Mucosa of rectum (tissue), 2 donors: ENCODE results near the gene DENND1A.

Experiments
- H3K27ac ChIP-seq, 2 donors: one replicate each; pipeline ENCODE4 v1.7.0; 2013; ENCODE audit warnings: inconsistent platforms in 2 of 2, low read depth in 2 of 2, low read length in 2 of 2
- H3K27me3 ChIP-seq, 2 donors: one replicate each; pipeline ENCODE4 v1.7.0; 2013; ENCODE audit warnings: low read length in 2 of 2; ENCODE audit not compliant: control insufficient read depth in 2 of 2, insufficient read depth in 2 of 2
- H3K36me3 ChIP-seq, 2 donors: one replicate each; pipeline ENCODE4 v1.7.0; 2013; ENCODE audit warnings: low read length in 2 of 2; ENCODE audit not compliant: control insufficient read depth in 2 of 2, insufficient read depth in 2 of 2
- H3K4me1 ChIP-seq, 2 donors: one replicate each; pipeline ENCODE4 v1.7.0; 2013; ENCODE audit warnings: low read length in 2 of 2, mild to moderate bottlenecking in 1 of 2; ENCODE audit not compliant: control insufficient read depth in 2 of 2, insufficient read depth in 2 of 2
- H3K4me3 ChIP-seq, 2 donors: one replicate each; pipeline ENCODE4 v1.7.0; 2013; ENCODE audit warnings: low read length in 2 of 2
- H3K9ac ChIP-seq, 2 donors: one replicate each; pipeline ENCODE4 v1.7.0; 2013; ENCODE audit warnings: low read length in 2 of 2, low read depth in 1 of 2, mild to moderate bottlenecking in 1 of 2
- H3K9me3 ChIP-seq, 2 donors: one replicate each; pipeline ENCODE4 v1.7.0; 2013; ENCODE audit warnings: low read length in 2 of 2; ENCODE audit not compliant: control insufficient read depth in 2 of 2
- donor health status: healthy.
- donor health status: Normal muscosa, but diverticular disease.

The DENND1A gene

DNA sequence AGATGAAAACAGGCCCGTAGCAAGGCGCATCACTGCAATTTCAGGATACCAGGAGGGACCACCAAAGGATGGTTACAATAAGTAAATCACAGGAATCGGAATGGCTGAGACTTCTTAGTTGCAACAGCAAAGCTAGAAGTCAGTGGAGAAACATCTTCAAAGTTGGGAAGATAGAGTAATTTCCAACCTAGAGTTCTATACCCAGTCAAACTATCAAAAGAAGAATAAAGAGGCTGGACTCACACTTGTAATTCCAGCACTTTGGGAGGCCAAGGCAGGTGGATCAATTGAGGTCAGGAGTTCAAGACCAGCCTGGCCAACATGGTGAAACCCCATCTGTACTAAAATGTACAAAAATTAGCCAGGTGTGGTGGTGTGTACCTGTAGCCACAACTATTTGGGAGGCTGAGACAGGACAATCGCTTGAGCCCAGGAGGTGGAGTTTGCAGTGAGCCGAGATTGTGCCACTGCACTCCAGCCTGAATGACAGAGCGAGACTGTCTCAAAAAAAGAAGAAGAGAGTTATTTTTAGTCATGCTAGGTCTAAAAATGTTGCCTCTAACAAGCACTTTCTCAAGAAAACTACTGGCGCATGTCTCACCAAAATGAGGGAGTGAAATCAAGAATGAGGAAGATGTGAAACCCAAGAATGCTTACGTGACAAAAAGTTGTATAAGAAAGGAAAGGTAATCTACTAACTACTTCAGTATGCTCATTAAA lies 267.7 kb downstream of the DENND1A start:
- peaks cover 0 to 2% of the 10 kb centered on the region in 2 donors for H3K9me3 ChIP-seq
- H3K9ac ChIP-seq = no peak overlapping the region
- no peaks in the 10 kb centered on the region for H3K4me1 ChIP-seq
- no peaks in the 10 kb centered on the region for H3K27me3 ChIP-seq
- no peak overlapping the region for H3K27ac ChIP-seq
- no peak overlapping the region for H3K4me3 ChIP-seq
- peaks cover 0 to 6% of the 10 kb centered on the region in 2 donors for H3K36me3 ChIP-seq

DNA sequence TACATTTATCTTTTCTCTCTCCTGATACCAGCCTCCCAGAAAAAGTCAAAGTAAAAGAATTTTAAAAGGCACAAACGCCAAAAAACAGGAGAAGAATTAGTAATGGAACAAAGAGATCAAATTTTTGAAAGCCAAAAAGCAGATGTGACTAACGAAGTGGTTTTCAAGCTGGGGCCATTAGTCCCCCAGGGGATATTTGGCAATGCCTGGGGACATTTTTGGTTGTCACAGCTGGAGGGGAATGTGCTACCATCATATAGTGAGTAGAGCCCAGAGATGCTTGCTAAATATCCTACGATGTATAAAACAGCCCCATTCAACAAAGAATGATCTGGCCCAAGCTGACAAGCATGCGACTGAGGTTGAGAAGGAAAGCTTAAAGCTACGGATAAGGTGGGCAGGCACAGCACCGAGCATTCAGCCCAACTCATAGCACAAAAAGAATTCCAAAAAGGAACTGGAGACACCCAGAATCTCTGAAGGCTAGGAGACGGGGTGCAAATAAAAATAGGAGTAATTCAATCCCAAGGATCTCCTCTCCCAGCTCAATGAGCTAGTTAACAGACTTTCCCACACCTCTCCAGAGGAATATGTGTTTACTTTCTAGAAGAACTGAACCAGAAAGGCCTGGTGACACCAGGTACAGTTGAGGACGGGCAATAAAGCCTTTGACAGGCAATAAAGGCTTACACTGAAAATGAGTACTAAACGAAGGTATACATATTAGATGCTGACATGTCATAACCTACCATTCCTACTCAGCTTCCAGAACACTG lies 269.0 kb downstream of the DENND1A start:
- no peak overlapping the region for H3K9ac ChIP-seq
- H3K4me1 ChIP-seq = no peaks in the 10 kb centered on the region
- H3K9me3 ChIP-seq = no peaks in the 10 kb centered on the region
- peaks cover 0 to 6% of the 10 kb centered on the region in 2 donors for H3K36me3 ChIP-seq
- no peaks in the 10 kb centered on the region for H3K27me3 ChIP-seq
- no peak overlapping the region for H3K4me3 ChIP-seq
- H3K27ac ChIP-seq = no peak overlapping the region

DNA sequence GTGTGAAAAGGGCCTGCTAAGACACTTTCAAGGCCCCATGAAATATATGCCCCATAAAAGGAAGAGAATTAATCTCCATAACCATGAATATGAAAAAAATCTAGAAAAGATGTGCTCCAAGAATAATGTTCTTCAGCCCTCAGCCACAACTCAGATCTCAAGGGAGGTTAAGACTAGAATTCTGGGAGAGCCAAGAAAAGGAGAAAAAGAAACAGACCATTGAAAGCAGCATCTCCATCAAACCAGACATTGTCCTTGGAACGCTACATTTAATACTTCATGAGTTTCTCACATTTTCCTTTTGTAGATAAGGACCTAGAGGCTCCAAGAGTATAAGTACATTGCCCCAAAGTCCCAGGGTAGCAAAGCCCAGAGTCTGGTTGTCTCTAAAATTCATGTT lies 270.6 kb downstream of the DENND1A start:
- Histone ChIP-seq H3K27me3 (no peaks in the 10 kb centered on the region), H3K27ac (no peak overlapping the region), H3K4me1 (no peaks in the 10 kb centered on the region), H3K4me3 (no peak overlapping the region), H3K9me3 (no peaks in the 10 kb centered on the region), H3K36me3 (peaks cover 0 to 3% of the 10 kb centered on the region in 2 donors), H3K9ac (no peak overlapping the region)

DNA sequence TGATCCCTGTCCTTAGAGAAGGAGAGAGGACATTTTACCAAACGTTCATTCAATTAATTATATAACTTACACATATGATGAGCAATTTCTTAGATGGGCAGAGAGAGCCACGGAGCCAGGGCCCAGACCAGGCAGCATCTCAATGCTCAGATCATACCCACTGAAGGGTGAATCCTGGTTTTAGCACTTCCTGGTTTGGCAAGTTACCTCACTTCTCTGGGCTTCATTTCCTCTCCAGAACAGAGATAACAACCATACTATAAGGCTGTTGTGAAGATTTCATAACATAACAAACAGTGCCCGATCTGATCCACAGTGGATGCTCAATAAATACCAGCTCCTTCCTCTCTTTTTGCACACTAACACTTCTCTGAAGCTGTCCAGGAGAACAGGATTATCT lies 271.1 kb downstream of the DENND1A start:
- Histone ChIP-seq H3K9me3 (no peaks in the 10 kb centered on the region), H3K36me3 (peaks cover 0 to 3% of the 10 kb centered on the region in 2 donors), H3K4me3 (no peak overlapping the region), H3K4me1 (no peaks in the 10 kb centered on the region), H3K27ac (no peak overlapping the region), H3K9ac (no peak overlapping the region), H3K27me3 (no peaks in the 10 kb centered on the region)

DNA sequence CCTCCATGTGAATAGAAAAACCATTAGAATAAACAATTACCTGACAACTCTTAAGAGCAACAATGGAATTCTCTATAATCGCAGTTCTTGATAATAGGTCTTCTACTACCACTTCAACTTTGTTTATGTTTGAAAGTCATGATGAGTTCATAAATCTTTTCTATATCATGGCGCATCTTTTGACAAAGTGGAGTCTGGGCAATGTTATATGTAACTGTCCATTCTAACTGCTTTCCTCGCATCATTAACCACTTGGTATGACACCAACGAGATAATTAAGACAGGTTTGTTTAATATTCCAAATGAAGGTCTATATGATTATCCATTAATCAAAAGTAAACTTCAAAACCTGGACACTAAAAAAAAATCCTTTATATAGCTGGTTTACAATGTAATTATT lies 272.0 kb downstream of the DENND1A start:
- H3K4me3 ChIP-seq = no peak overlapping the region
- H3K9me3 ChIP-seq = no peaks in the 10 kb centered on the region
- H3K4me1 ChIP-seq = peaks cover 0 to 2% of the 10 kb centered on the region in 2 donors
- no peak overlapping the region for H3K9ac ChIP-seq
- H3K27ac ChIP-seq = no peak overlapping the region
- H3K27me3 ChIP-seq = no peaks in the 10 kb centered on the region
- H3K36me3 ChIP-seq = peaks cover 0 to 3% of the 10 kb centered on the region in 2 donors

DNA sequence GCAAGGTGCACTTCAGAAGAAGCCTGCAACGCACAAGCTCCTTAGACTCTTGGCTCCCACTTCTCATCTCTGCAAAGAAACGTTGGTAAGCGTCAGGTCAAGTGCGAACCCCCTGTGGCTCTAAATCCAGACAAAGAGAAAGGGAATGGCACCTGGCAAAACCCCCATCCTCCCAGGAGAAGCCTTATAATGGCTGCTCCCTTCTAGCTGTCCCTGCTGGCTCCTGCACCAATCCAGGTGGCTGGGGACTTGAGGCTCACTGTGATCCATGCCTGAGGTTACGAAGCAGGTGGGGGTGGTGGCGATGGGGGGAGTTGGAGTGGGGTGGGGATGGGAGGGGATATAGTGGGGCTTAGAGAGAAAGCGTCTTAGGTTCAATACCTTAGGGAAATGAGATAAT lies 272.8 kb downstream of the DENND1A start:
- no peaks in the 10 kb centered on the region for H3K9me3 ChIP-seq
- no peaks in the 10 kb centered on the region for H3K27me3 ChIP-seq
- H3K9ac ChIP-seq = no peak overlapping the region
- peaks cover 0 to 4% of the 10 kb centered on the region in 2 donors for H3K4me1 ChIP-seq
- H3K4me3 ChIP-seq = no peak overlapping the region
- no peak overlapping the region for H3K27ac ChIP-seq
- no peaks in the 10 kb centered on the region for H3K36me3 ChIP-seq

DNA sequence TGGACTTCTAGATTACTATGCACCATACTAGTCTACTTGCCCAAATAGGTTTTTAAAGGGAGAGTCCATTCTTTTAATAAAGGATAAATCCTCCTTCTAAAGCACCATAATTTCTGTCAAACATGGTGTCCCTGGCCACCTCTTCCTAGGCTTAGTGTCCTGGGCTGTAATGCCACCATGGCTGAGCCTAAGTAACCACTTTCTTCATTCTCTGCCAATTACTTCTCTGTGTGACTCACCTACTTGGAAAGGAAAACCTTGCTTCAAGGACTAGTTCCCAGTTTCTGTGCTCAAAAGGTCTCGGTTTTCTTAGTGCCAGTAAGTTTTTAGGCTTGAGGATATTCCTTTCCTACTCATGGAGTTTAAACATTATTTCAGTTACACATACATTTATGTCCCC lies 273.4 kb downstream of the DENND1A start:
- no peaks in the 10 kb centered on the region for H3K36me3 ChIP-seq
- no peak overlapping the region for H3K4me3 ChIP-seq
- no peak overlapping the region for H3K9ac ChIP-seq
- H3K27ac ChIP-seq = no peak overlapping the region
- peaks cover under 1 to 4% of the 10 kb centered on the region in 2 donors for H3K4me1 ChIP-seq
- no peaks in the 10 kb centered on the region for H3K9me3 ChIP-seq
- H3K27me3 ChIP-seq = no peaks in the 10 kb centered on the region

DNA sequence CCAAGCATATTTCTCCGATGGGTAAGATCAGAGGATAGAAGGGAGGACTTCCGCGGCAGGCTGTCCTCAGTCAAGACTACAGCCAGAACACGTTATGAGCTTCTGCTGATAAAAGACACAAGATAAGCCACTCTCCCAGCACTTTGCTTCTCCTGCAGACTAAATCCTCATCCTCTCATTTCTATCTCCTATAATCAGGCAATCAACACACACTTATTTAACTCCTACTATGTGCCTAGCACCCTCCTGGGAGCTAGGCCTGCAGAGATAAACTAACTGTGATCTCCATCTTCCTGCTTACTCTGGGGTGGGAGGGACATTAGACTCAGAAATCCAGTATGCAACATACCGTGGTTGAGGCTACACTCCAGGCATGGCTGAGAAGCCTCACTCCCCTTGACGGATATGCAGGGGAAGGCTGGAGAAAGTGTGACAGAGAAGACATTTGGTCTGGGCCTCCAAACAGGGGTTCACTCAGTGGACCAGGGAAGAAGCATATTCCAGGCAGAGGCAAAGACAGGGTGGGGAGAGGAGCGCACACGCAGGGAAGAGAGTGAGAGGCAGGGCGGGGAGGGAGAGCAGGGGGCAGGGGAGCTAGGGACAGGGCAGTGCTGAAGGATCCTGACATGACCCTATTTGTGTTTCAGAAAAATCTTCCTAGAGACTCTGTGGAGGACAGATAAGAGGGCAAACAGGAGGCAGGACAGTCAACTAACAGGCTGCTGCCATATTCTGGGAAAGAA lies 274.1 kb downstream of the DENND1A start:
- no peak overlapping the region for H3K4me3 ChIP-seq
- H3K9me3 ChIP-seq = no peaks in the 10 kb centered on the region
- no peaks in the 10 kb centered on the region for H3K27me3 ChIP-seq
- no peaks in the 10 kb centered on the region for H3K36me3 ChIP-seq
- no peak overlapping the region for H3K9ac ChIP-seq
- no peak overlapping the region for H3K27ac ChIP-seq
- peaks cover 2 to 4% of the 10 kb centered on the region in 2 donors for H3K4me1 ChIP-seq

DNA sequence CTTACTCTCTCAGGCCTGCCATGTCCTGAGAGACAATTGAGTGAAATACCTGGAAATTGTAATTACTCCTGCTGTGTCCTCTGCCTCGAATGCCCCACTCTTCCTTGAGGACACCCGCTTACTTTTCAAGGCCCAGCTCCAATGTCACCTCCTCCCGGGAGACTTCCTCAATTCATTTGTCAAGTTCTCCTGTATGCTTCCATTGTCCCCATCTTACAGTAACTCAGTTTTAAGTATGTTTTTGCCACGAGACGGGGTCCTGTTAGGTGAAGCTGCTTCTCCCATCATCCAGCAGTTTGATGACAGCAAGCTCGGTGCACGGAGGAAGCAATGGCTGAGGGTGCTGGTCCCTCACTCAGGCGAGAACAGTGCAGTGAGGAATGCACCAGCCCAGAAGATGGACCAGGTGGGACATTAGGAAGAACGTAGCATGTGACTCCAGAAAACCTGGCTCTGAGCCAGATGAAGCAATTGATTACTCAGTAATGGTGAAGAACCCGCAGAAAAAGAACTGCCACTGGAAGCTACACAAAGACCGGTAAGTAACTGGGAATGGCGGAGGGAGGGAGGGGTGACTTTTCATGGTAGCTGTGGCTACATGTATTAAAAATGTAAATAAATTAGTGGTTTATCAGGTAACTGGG lies 274.8 kb downstream of the DENND1A start:
- no peak overlapping the region for H3K9ac ChIP-seq
- H3K4me1 ChIP-seq = peaks cover 2 to 4% of the 10 kb centered on the region in 2 donors
- no peaks in the 10 kb centered on the region for H3K36me3 ChIP-seq
- H3K27me3 ChIP-seq = no peaks in the 10 kb centered on the region
- H3K27ac ChIP-seq = no peak overlapping the region
- H3K9me3 ChIP-seq = no peaks in the 10 kb centered on the region
- no peak overlapping the region for H3K4me3 ChIP-seq
